Melanocyte of skin (primary cell): ENCODE results near the gene JAKMIP2. TPM values are rescaled to one million over a fixed set of nuclear protein-coding genes. Genes with fewer than 3 reads are reported as not detected.

Experiments used
- total RNA-seq, 2 donors: library from RNA; depleted of rRNA; stranded (reverse); fragments of >200 nt; gene quantifications; 2 replicates each; pipeline ENCODE4 v1.2.3, GENCODE V29; 2012

JAKMIP2 gene
- total RNA-seq, result under 1 TPM; under 0.01 to 0.34 TPM

DNA sequence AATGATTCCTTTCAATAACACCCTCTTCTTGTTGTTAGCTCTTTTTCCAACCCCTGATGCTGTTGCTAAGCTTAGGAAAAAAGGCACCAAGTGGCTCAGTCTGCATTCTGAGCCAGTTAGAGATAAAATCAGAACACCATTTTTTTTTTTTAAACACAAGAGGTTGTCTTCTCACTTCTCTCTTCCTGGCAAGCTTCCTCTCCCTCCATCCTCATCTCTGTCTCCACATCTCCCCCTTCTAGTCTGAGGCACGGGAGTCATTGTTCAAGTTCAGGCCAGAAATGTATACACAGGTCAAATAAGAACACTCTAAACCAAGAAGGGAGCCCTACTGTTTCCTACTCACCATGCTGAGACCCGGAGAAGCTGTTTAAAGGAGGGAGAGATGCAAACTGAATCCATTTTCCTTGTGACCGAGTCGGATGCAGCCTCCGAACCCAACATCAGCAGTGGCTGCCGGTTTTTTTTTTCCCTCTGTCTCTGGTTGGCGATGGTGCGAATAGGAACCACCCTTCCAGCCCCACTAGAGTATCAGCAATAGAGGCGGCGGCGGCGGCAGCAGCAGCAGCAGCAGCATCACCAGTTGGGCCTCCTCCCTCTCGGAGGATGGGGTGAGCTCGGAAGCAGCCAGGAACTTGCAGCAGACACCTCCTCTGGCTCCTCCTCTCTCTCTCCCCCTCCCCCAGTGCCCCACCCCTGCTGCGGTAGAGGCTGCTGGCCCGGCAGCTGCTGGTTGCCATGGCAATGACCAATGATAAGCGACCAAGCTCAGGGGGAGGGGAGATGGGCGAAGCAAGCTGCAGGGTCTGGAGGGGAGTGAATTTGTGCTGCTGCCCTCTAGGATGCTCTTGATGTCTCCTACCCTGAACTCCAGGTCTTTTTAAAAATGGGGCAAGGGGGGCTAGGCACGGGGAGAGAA is at the start of gene JAKMIP2:
Gene JAKMIP2 (minus strand): TSS at position 619 of the 919 bp plus-strand sequence. CDS start 110,922 bp downstream, outside the sequence.

DNA sequence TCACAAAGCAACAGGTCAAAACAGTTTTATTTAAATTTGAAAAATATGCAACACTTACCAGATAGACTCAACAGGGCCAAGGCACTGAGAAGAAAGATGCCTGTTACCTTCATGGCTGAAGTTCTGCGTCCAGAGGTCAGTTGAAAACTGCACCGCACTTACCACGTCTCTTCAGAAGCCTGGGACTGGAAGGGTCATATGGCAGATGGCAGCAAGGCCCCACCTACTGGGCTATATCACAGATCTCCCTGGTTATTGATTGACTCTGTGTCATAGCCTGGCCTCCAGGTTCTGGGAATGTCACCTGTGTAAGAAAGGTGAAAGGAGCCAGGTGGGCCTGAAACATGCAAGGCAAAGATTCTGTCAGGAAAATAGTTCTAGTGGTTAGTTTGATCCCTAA is 48.9 kb upstream of the JAKMIP2 start, which contains the start of gene SPINK1:
Gene SPINK1 (minus strand): TSS at position 207 of the 400 bp plus-strand sequence. CDS start 94 bp downstream, at position 113.

Other genes starting within 250 kb of the JAKMIP2 start
- gene SPINK1, start 48.9 kb upstream of the JAKMIP2 start, total RNA-seq, result under 1 TPM in 1 of 2 donors, not detected in 1; 1.00 TPM
- gene SCGB3A2, start 96.0 kb upstream of the JAKMIP2 start, total RNA-seq, result not detected
- not detected for gene C5orf46, start 123.8 kb upstream of the JAKMIP2 start, total RNA-seq